ENCODE measurements around the gene TEX51.

The TEX51 gene

GRCh38 chr2:126915903-126916302 is 17.2 kb downstream of the TEX51 start:
- DNase-seq: no peak

- DNase-seq: no peak
Measured at GRCh38 chr2:126916744-126917143, 18.1 kb downstream of the TEX51 start.

- no peak for DNase-seq
Measured at GRCh38 chr2:126921066-126921465, 22.4 kb downstream of the TEX51 start.

- no peak for DNase-seq
Measured at GRCh38 chr2:126930970-126931590, 32.4 kb downstream of the TEX51 start.

GRCh38 chr2:126932529-126932928 is 33.8 kb downstream of the TEX51 start:
- DNase-seq: no peak

- DNase-seq: no peak
Measured at GRCh38 chr2:126932966-126933710, 34.4 kb downstream of the TEX51 start.

- DNase-seq: no peak
Measured at GRCh38 chr2:126933711-126934091, 35.0 kb downstream of the TEX51 start.

- DNase-seq: no peak
Measured at GRCh38 chr2:126934809-126935208, 36.1 kb downstream of the TEX51 start.

- no peak for DNase-seq
Measured at GRCh38 chr2:126935774-126936173, 37.1 kb downstream of the TEX51 start.

GRCh38 chr2:126936219-126936723 is 37.6 kb downstream of the TEX51 start:
- DNase-seq: no peak

- no peak for DNase-seq
Measured at GRCh38 chr2:126940331-126940730, 41.6 kb downstream of the TEX51 start.

GRCh38 chr2:126942427-126943203 is 43.9 kb downstream of the TEX51 start:
- no peak for DNase-seq

- DNase-seq: no peak
Measured at GRCh38 chr2:126943612-126944348, 45.1 kb downstream of the TEX51 start.

- DNase-seq: no peak
Measured at GRCh38 chr2:126945118-126945517, 46.4 kb downstream of the TEX51 start.

GRCh38 chr2:126946318-126947102 is 47.8 kb downstream of the TEX51 start:
- DNase-seq: no peak

- no peak for DNase-seq
Measured at GRCh38 chr2:126947103-126947429, 48.4 kb downstream of the TEX51 start.

- no peak for DNase-seq
Measured at GRCh38 chr2:126949775-126950174, 51.1 kb downstream of the TEX51 start.

GRCh38 chr2:126950504-126950903 is 51.8 kb downstream of the TEX51 start:
- no peak for DNase-seq

Data from activated naive CD4-positive, alpha-beta T cell treated with anti-CD3 and anti-CD28 coated beads, Interleukin-2, amount 50 U/mL, for 16 hours (primary cell).